HCT116 (cell line): Measurements from ENCODE around the gene ZBED2. TPM values are rescaled to one million over a fixed set of nuclear protein-coding genes. Genes with fewer than 3 reads are reported as not detected.

Source experiments
- ATAC-seq: fragments of 200-7000 bp; cut with Tn5 transposase; 2 replicates; pipeline ENCODE4 v1.9.1; 2020; ENCODE audit warnings: mild to moderate bottlenecking, moderate library complexity
- BruUV-seq: library from RNA; stranded (reverse); fragments of 400-500 nt; replicated peaks from 2 replicates; lab custom pipeline; 2021; lab: Mats Ljungman, UMichigan
- CTCF ChIA-PET: fragments of 300-600 bp; sonication (Branson Sonifier 250); formaldehyde crosslinking; loops from one replicate; lab custom pipeline; 2021; ENCODE audit warnings: antibody characterized with exemption; lab: Charles Lee
- POLR2A ChIA-PET: fragments of 300-600, 350-600 bp; sonication (Branson Sonifier 250); formaldehyde crosslinking; loops from one replicate; lab custom pipeline; 2021; ENCODE audit warnings: antibody characterized with exemption; lab: Charles Lee
- RAD21 ChIA-PET, 2 experiments: fragments of 300-600 bp; sonication (Branson Sonifier 250); formaldehyde crosslinking; loops; one replicate each; lab custom pipeline; 2023; ENCODE audit warnings: low total read pairs in 2 of 2; ENCODE audit not compliant: uncharacterized antibody in 2 of 2, unreplicated experiment in 2 of 2, low non-redundant PET in 1 of 2; lab: Charles Lee
- DNase-seq: peaks from one replicate; pipeline ENCODE4 v3.0.0-alpha.2; 2010; ENCODE audit warnings: low read depth, low spot score
- H2AFZ ChIP-seq: fragments of 200-600 bp; shearing (Covaris generic), sonication (generic); 2 replicates; pipeline ENCODE4 v1.6.1; 2017; ENCODE audit warnings: low read depth, mixed run types, mixed read lengths, antibody characterized with exemption, low read length; ENCODE audit not compliant: poor library complexity, severe bottlenecking
- H3K27ac ChIP-seq: 2 replicates; pipeline ENCODE4 v1.5.1; 2012; ENCODE audit warnings: low read depth, low read length
- H3K27me3 ChIP-seq: fragments of 200-600 bp; sonication (generic); 2 replicates; pipeline ENCODE4 v1.6.1; 2016; ENCODE audit warnings: mixed run types, low read length, mixed read lengths; ENCODE audit not compliant: insufficient read depth
- H3K36me3 ChIP-seq, 2 experiments: fragments of 200-500 bp in 1 of 2; fragments of 200-600 bp in 1 of 2; sonication (Bioruptor generic) in 1 of 2; sonication (generic) in 1 of 2; 2 replicates each; pipeline versions ENCODE4 v1.5.1 to v1.6.1; 2014 to 2016; ENCODE audit warnings: low read length in 2 of 2, inconsistent platforms in 1 of 2, mixed read lengths in 1 of 2, mixed run types in 1 of 2; ENCODE audit not compliant: insufficient read depth in 2 of 2, control insufficient read depth in 1 of 2
- H3K4me1 ChIP-seq, 2 experiments: fragments of 200-600 bp in 1 of 2; sonication (generic) in 1 of 2; 2 replicates each; pipeline versions ENCODE4 v1.5.1 to v1.6.1; 2012 to 2017; ENCODE audit warnings: low read length in 2 of 2, inconsistent platforms in 1 of 2, mild to moderate bottlenecking in 1 of 2, mixed read lengths in 1 of 2, mixed run types in 1 of 2, moderate library complexity in 1 of 2; ENCODE audit not compliant: insufficient read depth in 2 of 2, control insufficient read depth in 1 of 2
- H3K4me2 ChIP-seq: fragments of 200-600 bp; sonication (generic); 2 replicates; pipeline ENCODE4 v1.6.1; 2017; ENCODE audit warnings: mixed run types, low read length, mixed read lengths
- H3K4me3 ChIP-seq, 2 experiments: fragments of 200-600 bp in 1 of 2; sonication (generic) in 1 of 2; replicated peaks in 1 of 2; 2 replicates each; pipeline ENCODE4 v1.5.1; 2011 to 2016; ENCODE audit warnings: low read length in 2 of 2, control low read depth in 1 of 2, low read depth in 1 of 2, mild to moderate bottlenecking in 1 of 2, mixed read lengths in 1 of 2, mixed run types in 1 of 2
- H3K79me2 ChIP-seq: fragments of 200-600 bp; sonication (generic); 2 replicates; pipeline ENCODE4 v1.6.1; 2017; ENCODE audit warnings: mild to moderate bottlenecking, mixed run types, low read length, moderate library complexity, mixed read lengths; ENCODE audit not compliant: insufficient read depth
- H3K9ac ChIP-seq: fragments of 200-600 bp; sonication (generic); 2 replicates; pipeline ENCODE4 v1.6.1; 2016; ENCODE audit warnings: low read length, mixed read lengths
- H3K9me2 ChIP-seq: fragments of 200-600 bp; sonication (generic), shearing (Covaris generic); 2 replicates; pipeline ENCODE4 v1.6.1; 2017; ENCODE audit warnings: mixed run types, mild to moderate bottlenecking, moderate library complexity; ENCODE audit not compliant: insufficient read depth
- H3K9me3 ChIP-seq, 2 experiments: fragments of 200-500 bp in 1 of 2; fragments of 200-600 bp in 1 of 2; sonication (Bioruptor generic) in 1 of 2; sonication (generic) in 1 of 2; 2 replicates each; pipeline ENCODE4 v1.6.1; 2014 to 2017; ENCODE audit warnings: low read length in 2 of 2, mixed read lengths in 2 of 2, inconsistent platforms in 1 of 2, low read depth in 1 of 2, mild to moderate bottlenecking in 1 of 2, mixed run types in 1 of 2, moderate library complexity in 1 of 2; ENCODE audit not compliant: control insufficient read depth in 1 of 2, insufficient read depth in 1 of 2
- H4K20me1 ChIP-seq: fragments of 200-600 bp; sonication (generic), shearing (Covaris generic); 2 replicates; pipeline ENCODE4 v1.6.1; 2017; ENCODE audit warnings: mixed run types, mild to moderate bottlenecking, moderate library complexity; ENCODE audit not compliant: insufficient read depth
- EZH2 ChIP-seq: fragments of 200-600 bp; sonication (generic); IDR thresholded peaks from 2 replicates; pipeline ENCODE4 v1.6.1; 2017; ENCODE audit warnings: antibody characterized with exemption, mixed run types
- JUND ChIP-seq: IDR thresholded peaks from 2 replicates; pipeline ENCODE4 v1.6.1; 2012
- MAX ChIP-seq: IDR thresholded peaks from 2 replicates; pipeline ENCODE4 v1.6.1; 2012
- POLR2A ChIP-seq: IDR thresholded peaks from 2 replicates; pipeline ENCODE4 v1.7.0; 2011; ENCODE audit warnings: borderline replicate concordance; ENCODE audit not compliant: insufficient read depth, insufficient read length; ENCODE audit errors: extremely low read depth
- RAD21 ChIP-seq: IDR thresholded peaks from 2 replicates; pipeline ENCODE4 v1.6.1; 2012; ENCODE audit warnings: low read depth, mild to moderate bottlenecking
- SIN3A ChIP-seq: IDR thresholded peaks from 2 replicates; pipeline ENCODE4 v1.6.1; 2012; ENCODE audit warnings: low read depth
- YY1 ChIP-seq: IDR thresholded peaks from 2 replicates; pipeline ENCODE4 v1.6.1; 2011; ENCODE audit warnings: low read length, low read depth, moderate library complexity, mild to moderate bottlenecking; ENCODE audit not compliant: insufficient replicate concordance; ENCODE audit errors: extremely low read depth
- ZFX ChIP-seq: fragments of 450-650 bp; IDR thresholded peaks from 2 replicates; pipeline ENCODE4 v1.6.1; 2017
- intact Hi-C: fragments of 100-400 bp; cut with micrococcal nuclease; formaldehyde crosslinking; loops from 2 replicates; pipeline ENCODE4 v1.10.0; 2022
- total RNA-seq: library from RNA; stranded (reverse); gene quantifications from one replicate; pipeline ENCODE4 v1.2.1, GENCODE V29; 2021; ENCODE audit not compliant: unreplicated experiment
- TF ChIP-seq, protein P1 (sequence below): IDR thresholded peaks from 2 replicates; pipeline ENCODE4 v1.6.1; 2011; ENCODE audit warnings: mild to moderate bottlenecking, low read length, moderate library complexity; ENCODE audit not compliant: insufficient replicate concordance; ENCODE audit errors: extremely low read depth

Gene ZBED2
- total RNA-seq, 1 experiment from 2014 or later, result 16.1 TPM

- H2AFZ ChIP-seq, result no peak overlapping the region
- no peaks in the 10 kb centered on the region for H3K9me3 ChIP-seq
- no peaks in the 10 kb centered on the region for H4K20me1 ChIP-seq
- no peak overlapping the region for H3K9ac ChIP-seq
- H3K27me3 ChIP-seq, result no peaks in the 10 kb centered on the region
- no TSS peak for BruUV-seq
- H3K4me3 ChIP-seq, result no peak overlapping the region
- no peak for DNase-seq
- H3K9me2 ChIP-seq, result no peaks in the 10 kb centered on the region
- H3K36me3 ChIP-seq, result no peaks in the 10 kb centered on the region
- H3K27ac ChIP-seq, result no peak overlapping the region
- no peak for ATAC-seq
- H3K79me2 ChIP-seq, result peaks cover 12% of the 10 kb centered on the region
- no peak for TF ChIP-seq EZH2
- no peak for TF ChIP-seq YY1
- no peak for TF ChIP-seq JUND
- TF ChIP-seq, protein P1, sequence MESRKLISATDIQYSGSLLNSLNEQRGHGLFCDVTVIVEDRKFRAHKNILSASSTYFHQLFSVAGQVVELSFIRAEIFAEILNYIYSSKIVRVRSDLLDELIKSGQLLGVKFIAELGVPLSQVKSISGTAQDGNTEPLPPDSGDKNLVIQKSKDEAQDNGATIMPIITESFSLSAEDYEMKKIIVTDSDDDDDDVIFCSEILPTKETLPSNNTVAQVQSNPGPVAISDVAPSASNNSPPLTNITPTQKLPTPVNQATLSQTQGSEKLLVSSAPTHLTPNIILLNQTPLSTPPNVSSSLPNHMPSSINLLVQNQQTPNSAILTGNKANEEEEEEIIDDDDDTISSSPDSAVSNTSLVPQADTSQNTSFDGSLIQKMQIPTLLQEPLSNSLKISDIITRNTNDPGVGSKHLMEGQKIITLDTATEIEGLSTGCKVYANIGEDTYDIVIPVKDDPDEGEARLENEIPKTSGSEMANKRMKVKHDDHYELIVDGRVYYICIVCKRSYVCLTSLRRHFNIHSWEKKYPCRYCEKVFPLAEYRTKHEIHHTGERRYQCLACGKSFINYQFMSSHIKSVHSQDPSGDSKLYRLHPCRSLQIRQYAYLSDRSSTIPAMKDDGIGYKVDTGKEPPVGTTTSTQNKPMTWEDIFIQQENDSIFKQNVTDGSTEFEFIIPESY, result no peak
- TF ChIP-seq POLR2A, result no peak
- no peak for TF ChIP-seq ZFX
- no peak for TF ChIP-seq SIN3A
- no peak for TF ChIP-seq RAD21
- no peak for TF ChIP-seq MAX
- H3K4me2 ChIP-seq, result no peak overlapping the region
- intact Hi-C loops, result loop anchor here (10.0 kb wide), 1 partner anchor 276 kb away; no protein-coding TSS in a partner anchor
- RAD21 ChIA-PET, result no interaction called here
- CTCF ChIA-PET, result no interaction called here
- peaks cover 14 to 25% of the 10 kb centered on the region in 2 experiments for H3K4me1 ChIP-seq
- POLR2A ChIA-PET, result no interaction called here
Observed at GRCh38 chr3:111598552-111598951, 3.4 kb upstream of the ZBED2 start.
